Esophagus muscularis mucosa (tissue), 3 donors: ENCODE measurements around the gene PYGB.

Source experiments
- CTCF ChIP-seq, 3 experiments: fragments of 200-600 bp in 2 of 3; fragments of 450-650 bp in 1 of 3; sonication (generic) in 2 of 3; IDR thresholded peaks; one replicate each; pipeline ENCODE4 v1.5.1; 2017 to 2019; ENCODE audit warnings: antibody characterized with exemption in 3 of 3, mild to moderate bottlenecking in 2 of 3, moderate library complexity in 1 of 3
- POLR2A ChIP-seq: fragments of 450-650 bp; IDR thresholded peaks from one replicate; pipeline ENCODE4 v1.6.1; 2017; ENCODE audit warnings: antibody characterized with exemption, moderate library complexity, mild to moderate bottlenecking, low read depth

DNA sequence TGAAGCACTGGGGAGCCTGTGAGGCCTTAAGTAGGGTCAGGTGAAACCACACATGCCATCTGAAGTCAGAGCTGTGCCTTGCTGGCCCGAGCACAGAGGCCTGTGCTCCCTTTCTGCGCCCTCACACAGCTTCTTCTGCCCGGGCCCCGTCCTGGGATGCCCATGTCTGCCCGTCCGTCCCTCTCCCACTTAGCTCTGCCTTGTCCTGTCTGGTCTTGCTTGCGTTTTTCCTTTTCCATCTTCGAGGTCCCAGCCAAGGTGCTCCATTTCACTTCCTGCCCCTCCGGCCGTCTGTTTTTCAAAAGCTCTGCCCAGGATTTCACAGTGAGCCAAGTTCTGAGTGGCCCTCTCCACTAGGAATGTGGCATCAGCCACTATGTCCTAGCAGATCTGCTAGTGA lies 45.6 kb downstream of the PYGB start:
- TF ChIP-seq POLR2A (no peak), CTCF (IDR thresholded peaks at IDR 0.05) (no peak)
